Fibroblast of lung (primary cell): ENCODE results near the gene MTOR.

ENCODE experiments used
- CTCF ChIP-seq, 2 donors: IDR thresholded peaks in 1 of 2; conservative IDR thresholded peaks in 1 of 2; 1 replicate in 1 of 2; 2 replicates in 1 of 2; pipeline ENCODE4 v1.5.1; 2011 to 2012; ENCODE audit warnings: low read length in 2 of 2, control low read depth in 1 of 2, inconsistent platforms in 1 of 2, low read depth in 1 of 2, mild to moderate bottlenecking in 1 of 2
- EZH2 ChIP-seq: IDR thresholded peaks from 2 replicates; pipeline ENCODE4 v1.5.1; 2012; ENCODE audit warnings: low read length, control low read depth, mild to moderate bottlenecking; ENCODE audit errors: missing control alignments

- no peak for TF ChIP-seq CTCF (conservative IDR thresholded peaks at IDR 0.05 in 1 of 2, IDR thresholded peaks at IDR 0.05 in 1 of 2; ENCODE audit: low read depth in 1 of 2, low read length in 2 of 2)
- TF ChIP-seq EZH2, result no peak
Measured at GRCh38 chr1:11301601-11302000, 39.2 kb upstream of the MTOR start.
